ENCODE results near the gene MED9. TPM values are rescaled to one million over a fixed set of nuclear protein-coding genes. Genes with fewer than 3 reads are reported as not detected.

MED9 gene
- total RNA-seq, 2 experiments from 2014 or later: 21.8 to 27.5 TPM

DNA sequence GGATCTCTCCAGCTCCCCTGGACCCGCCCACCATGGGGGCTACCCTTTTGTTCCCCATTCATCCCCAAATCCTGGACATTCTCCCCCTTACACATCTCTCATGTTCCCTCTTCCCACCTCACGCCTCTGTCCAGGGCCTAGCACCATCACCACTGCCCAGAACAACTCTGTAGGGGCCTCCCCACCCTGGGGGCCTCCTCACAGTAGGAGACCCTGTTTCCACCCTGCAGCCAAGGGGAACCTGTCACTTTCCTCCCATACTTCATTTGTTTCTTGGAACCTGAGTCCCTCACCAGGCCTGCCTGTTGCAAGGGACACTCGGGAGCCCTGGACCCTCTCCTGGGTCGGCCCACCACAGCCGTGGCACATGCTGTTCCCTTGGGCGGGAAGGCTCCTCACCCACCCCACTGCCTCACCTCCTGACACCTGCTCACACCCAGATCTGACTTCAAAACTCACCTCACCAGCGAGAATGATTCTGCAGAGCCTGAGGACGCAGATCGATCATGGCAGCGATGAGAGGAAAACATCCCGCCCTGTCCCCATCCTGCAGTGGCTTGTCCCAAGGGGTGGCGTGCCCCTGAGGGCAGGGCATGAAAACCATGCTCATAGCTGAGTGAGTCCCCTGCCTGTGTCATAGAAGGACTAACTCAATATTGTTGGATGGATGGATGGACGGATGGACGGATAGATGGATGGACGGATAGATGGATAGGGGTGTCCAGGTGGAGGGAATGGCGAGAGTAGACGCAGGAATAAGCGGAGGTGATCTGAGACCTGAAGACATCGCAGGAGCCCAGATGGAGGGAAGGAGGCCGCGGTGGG lies 26.2 kb downstream of the MED9 start:
- Histone ChIP-seq H3K4me1 (ENCODE audit: insufficient read depth, low read length, poor library complexity, severe bottlenecking) (no peaks in the 10 kb centered on the region), H3K4me3 (ENCODE audit: low read depth, low read length, poor library complexity, severe bottlenecking) (no peak overlapping the region), H2AFZ (ENCODE audit: low read length) (no peak overlapping the region), H3K36me3 (ENCODE audit: insufficient read depth, low read length) (no peaks in the 10 kb centered on the region), H3K4me2 (ENCODE audit: low read length) (no peak overlapping the region), H4K20me1 (ENCODE audit: insufficient read depth, low read length) (no peaks in the 10 kb centered on the region), H3K9me3 (ENCODE audit: low read length) (no peaks in the 10 kb centered on the region), H3K27ac (ENCODE audit: low read depth, low read length, poor library complexity, severe bottlenecking) (no peak overlapping the region), H3K9me2 (ENCODE audit: insufficient read depth, low read length) (no peaks in the 10 kb centered on the region), H3K79me2 (ENCODE audit: insufficient read depth, low read depth, low read length) (no peaks in the 10 kb centered on the region)
- TF ChIP-seq CTCF (conservative IDR thresholded peaks at IDR 0.05; ENCODE audit: low read length) (no peak), EZH2phosphoT487 (IDR thresholded peaks at IDR 0.05; ENCODE audit: borderline replicate concordance, low read depth, low read length) (no peak)
- no peak for DNase-seq (ENCODE audit: low spot score)
- ChIA-PET POLR2A (no interaction called here), CTCF (ENCODE audit: unreplicated experiment) (no interaction called here)
- intact Hi-C loops (cut with micrococcal nuclease; ENCODE audit: unreplicated experiment): no loop called here
- BruUV-seq (replicated peaks): no TSS peak

- Histone ChIP-seq H3K36me3 (ENCODE audit: insufficient read depth, low read length) (no peaks in the 10 kb centered on the region), H2AFZ (ENCODE audit: low read length) (no peak overlapping the region), H3K4me2 (ENCODE audit: low read length) (no peak overlapping the region), H4K20me1 (ENCODE audit: insufficient read depth, low read length) (no peaks in the 10 kb centered on the region), H3K79me2 (ENCODE audit: insufficient read depth, low read depth, low read length) (no peaks in the 10 kb centered on the region), H3K27ac (ENCODE audit: low read depth, low read length, poor library complexity, severe bottlenecking) (no peak overlapping the region), H3K4me1 (ENCODE audit: insufficient read depth, low read length, poor library complexity, severe bottlenecking) (no peaks in the 10 kb centered on the region), H3K9me3 (ENCODE audit: low read length) (no peaks in the 10 kb centered on the region), H3K9me2 (ENCODE audit: insufficient read depth, low read length) (no peaks in the 10 kb centered on the region), H3K4me3 (ENCODE audit: low read depth, low read length, poor library complexity, severe bottlenecking) (no peak overlapping the region)
- no TSS peak for BruUV-seq (replicated peaks)
- TF ChIP-seq EZH2phosphoT487 (IDR thresholded peaks at IDR 0.05; ENCODE audit: borderline replicate concordance, low read depth, low read length) (no peak), CTCF (conservative IDR thresholded peaks at IDR 0.05; ENCODE audit: low read length) (no peak)
- CTCF ChIA-PET (ENCODE audit: unreplicated experiment): no interaction called here
- no peak for DNase-seq (ENCODE audit: low spot score)
- intact Hi-C loops (cut with micrococcal nuclease; ENCODE audit: unreplicated experiment): no loop called here
- POLR2A ChIA-PET: no interaction called here
These were observed 26.8 kb downstream of the MED9 start for GRCh38 chr17:17503566-17504130.

All from OCI-LY7 (cell line).